Upper lobe of left lung (tissue), 4 donors: Measurements from ENCODE around the gene ARHGEF4.

Source experiments
- CTCF ChIP-seq, 6 experiments: fragments of 450-650 bp in 4 of 6; fragments of 200-600 bp in 2 of 6; sonication (generic) in 2 of 6; IDR thresholded peaks; one replicate each; pipeline ENCODE4 v1.5.1; 2016 to 2019; ENCODE audit warnings: antibody characterized with exemption in 6 of 6
- EP300 ChIP-seq, 4 donors: sonication (generic); formaldehyde crosslinking; IDR thresholded peaks; one replicate each; pipeline ENCODE4 v1.5.1; 2017; ENCODE audit warnings: antibody characterized with exemption in 4 of 4, control low read depth in 2 of 4
- POLR2A ChIP-seq, 4 donors: fragments of 450-650 bp; IDR thresholded peaks; one replicate each; pipeline ENCODE4 v1.5.1; 2016 to 2017; ENCODE audit warnings: antibody characterized with exemption in 4 of 4, mild to moderate bottlenecking in 2 of 4
- POLR2AphosphoS5 ChIP-seq, 2 donors: sonication (generic); formaldehyde crosslinking; IDR thresholded peaks; one replicate each; pipeline ENCODE4 v1.5.1; 2017; ENCODE audit warnings: antibody characterized with exemption in 2 of 2

GRCh38 chr2:130836501-130837174 lies at the start of gene ARHGEF4:
- TF ChIP-seq POLR2AphosphoS5 (IDR thresholded peaks at IDR 0.05) (no peak), CTCF (IDR thresholded peaks at IDR 0.05) (no peak), EP300 (IDR thresholded peaks at IDR 0.05) (no peak), POLR2A (IDR thresholded peaks at IDR 0.05) (no peak)
